SH-SY5Y (cell line): ENCODE measurements around the gene COL4A6.

ENCODE experiments used
- GATA2 ChIP-seq: IDR thresholded peaks from 2 replicates; pipeline ENCODE4 v1.6.1; 2011; ENCODE audit warnings: mild to moderate bottlenecking, low read depth, low read length
- GATA3 ChIP-seq: IDR thresholded peaks from 2 replicates; pipeline ENCODE4 v1.6.1; 2011; ENCODE audit warnings: low read depth, mild to moderate bottlenecking, low read length, moderate library complexity

DNA sequence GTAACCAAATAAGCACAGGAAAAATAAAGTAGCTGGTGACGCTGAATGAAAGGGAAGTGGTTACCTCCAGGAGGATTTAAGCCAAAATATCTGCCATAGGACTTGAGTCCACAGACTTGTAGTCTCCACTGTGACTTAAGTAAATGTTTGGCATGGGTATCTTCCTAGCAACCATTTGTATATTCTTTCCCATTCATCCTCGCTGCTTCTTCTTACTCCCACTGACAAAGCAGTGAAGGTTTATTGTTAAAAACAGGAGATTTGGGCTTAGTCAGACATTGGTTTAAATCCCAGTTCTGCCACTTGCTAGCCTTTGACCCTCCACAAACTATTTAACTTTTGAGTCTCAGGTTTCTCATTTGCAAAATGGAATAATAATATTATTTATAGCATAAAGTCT, 22.3 kb downstream of the COL4A6 start:
- TF ChIP-seq GATA2 (no peak), GATA3 (no peak)
